H1 (cell line): ENCODE data around the gene OPCML. TPM values are rescaled to one million over a fixed set of nuclear protein-coding genes. Genes with fewer than 3 reads are reported as not detected.

Experiments
- CTCF ChIA-PET: fragments of 300-600 bp; sonication (Branson Sonifier 250); formaldehyde crosslinking; loops from one replicate; lab custom pipeline; 2021; ENCODE audit not compliant: partially characterized antibody; lab: Charles Lee
- POLR2A ChIA-PET: fragments of 300-600 bp; sonication (Branson Sonifier 250); formaldehyde crosslinking; loops from one replicate; lab custom pipeline; 2021; ENCODE audit warnings: inconsistent platforms; ENCODE audit not compliant: partially characterized antibody; lab: Charles Lee
- DNase-seq, 2 experiments: peaks; one replicate each; pipeline versions ENCODE4 v3.0.0 to v3.0.0-alpha.2; 2010 to 2022; ENCODE audit warnings: low spot score in 2 of 2, low read depth in 1 of 2, mixed read lengths in 1 of 2
- FAIRE-seq: peaks from 2 replicates; lab custom pipeline; 2011; peaks lifted over from hg19 to GRCh38; lab: Jason Lieb, UNC
- H2AFZ ChIP-seq: 2 replicates; pipeline ENCODE4 v1.8.1; 2012; ENCODE audit warnings: low read length, inconsistent platforms
- H2AK5ac ChIP-seq: 2 replicates; pipeline ENCODE4 v1.6.1; 2013; ENCODE audit warnings: low read depth, low read length
- H2BK120ac ChIP-seq: replicated peaks from 2 replicates; pipeline ENCODE3; 2013; ENCODE audit warnings: low read depth, low read length, inconsistent platforms
- H2BK12ac ChIP-seq: 2 replicates; pipeline ENCODE4 v1.6.1; 2013; ENCODE audit warnings: low read depth, low read length
- H2BK15ac ChIP-seq: 2 replicates; pipeline ENCODE4 v1.6.1; 2013; ENCODE audit warnings: low read length
- H2BK20ac ChIP-seq: 2 replicates; pipeline ENCODE4 v1.6.1; 2013; ENCODE audit warnings: low read length
- H2BK5ac ChIP-seq: 2 replicates; pipeline ENCODE4 v1.6.1; 2013; ENCODE audit warnings: low read depth, low read length
- H3K14ac ChIP-seq: 2 replicates; pipeline ENCODE4 v1.6.1; 2013; ENCODE audit warnings: inconsistent platforms; ENCODE audit not compliant: insufficient read length
- H3K18ac ChIP-seq: 2 replicates; pipeline ENCODE4 v1.6.1; 2013; ENCODE audit warnings: low read length; ENCODE audit errors: extremely low read depth
- H3K23ac ChIP-seq: 2 replicates; pipeline ENCODE4 v1.6.1; 2013; ENCODE audit warnings: inconsistent platforms; ENCODE audit not compliant: insufficient read length
- H3K23me2 ChIP-seq: 2 replicates; pipeline ENCODE4 v1.6.1; 2013; ENCODE audit warnings: low read depth, low read length
- H3K27ac ChIP-seq: 2 replicates; pipeline ENCODE4 v1.6.1; 2011; ENCODE audit warnings: low read depth, low read length, inconsistent platforms
- H3K27me3 ChIP-seq, 4 experiments: replicated peaks in 1 of 4; 1 replicate in 1 of 4; 2 replicates in 3 of 4; pipeline versions ENCODE4 v1.6.1 to v1.8.1; 2011 to 2013; ENCODE audit warnings: low read length in 3 of 4, mild to moderate bottlenecking in 3 of 4, inconsistent platforms in 2 of 4, mixed read lengths in 2 of 4, moderate library complexity in 1 of 4; ENCODE audit not compliant: control insufficient read depth in 3 of 4, insufficient read depth in 3 of 4; ENCODE audit errors: extremely low read depth in 1 of 4
- H3K36me3 ChIP-seq, 4 experiments: 2 replicates each; pipeline versions ENCODE4 v1.6.1 to v1.8.1; 2011 to 2013; ENCODE audit warnings: mild to moderate bottlenecking in 4 of 4, low read length in 3 of 4, moderate library complexity in 2 of 4, control low read depth in 1 of 4, inconsistent platforms in 1 of 4; ENCODE audit not compliant: insufficient read depth in 4 of 4, control insufficient read depth in 2 of 4
- H3K4ac ChIP-seq: replicated peaks from 2 replicates; pipeline ENCODE3; 2013; ENCODE audit warnings: low read length, low read depth, mixed read lengths, inconsistent platforms; ENCODE audit not compliant: insufficient read length
- H3K4me1 ChIP-seq, 4 experiments: replicated peaks in 1 of 4; 1 replicate in 1 of 4; 2 replicates in 3 of 4; pipeline versions ENCODE4 v1.6.1 to v1.8.1; 2011 to 2013; ENCODE audit warnings: low read length in 3 of 4, inconsistent platforms in 2 of 4, mixed read lengths in 1 of 4; ENCODE audit not compliant: insufficient read depth in 4 of 4, control insufficient read depth in 3 of 4
- H3K4me2 ChIP-seq, 2 experiments: 2 replicates each; pipeline versions ENCODE4 v1.6.1 to v1.8.1; 2011 to 2013; ENCODE audit warnings: low read depth in 2 of 2, low read length in 2 of 2, control low read depth in 1 of 2, inconsistent platforms in 1 of 2, mild to moderate bottlenecking in 1 of 2; ENCODE audit not compliant: insufficient read depth in 1 of 2
- H3K4me3 ChIP-seq, 4 experiments: fragments of 200-600, 300-600 bp in 1 of 4; sonication (generic), shearing (Covaris generic), sonication (Bioruptor Twin) in 1 of 4; 2 replicates each; pipeline versions ENCODE4 v1.5.1 to v1.8.1; 2011 to 2016; ENCODE audit warnings: low read length in 4 of 4, low read depth in 3 of 4, control low read depth in 2 of 4, inconsistent platforms in 2 of 4, mild to moderate bottlenecking in 2 of 4, mixed read lengths in 1 of 4, moderate library complexity in 1 of 4; ENCODE audit not compliant: insufficient read depth in 2 of 4; ENCODE audit errors: extremely low read depth in 1 of 4
- H3K56ac ChIP-seq: replicated peaks from 2 replicates; pipeline ENCODE3; 2013; ENCODE audit warnings: low read depth, mild to moderate bottlenecking, mixed read lengths, low read length, inconsistent platforms; ENCODE audit not compliant: insufficient read length
- H3K79me1 ChIP-seq: 2 replicates; pipeline ENCODE4 v1.6.1; 2013; ENCODE audit warnings: low read depth, low read length, control low read depth
- H3K79me2 ChIP-seq, 2 experiments: 2 replicates each; pipeline versions ENCODE4 v1.6.1 to v1.8.1; 2012 to 2013; ENCODE audit warnings: low read length in 2 of 2, mild to moderate bottlenecking in 2 of 2, inconsistent platforms in 1 of 2; ENCODE audit not compliant: insufficient read depth in 2 of 2, control insufficient read depth in 1 of 2
- H3K9ac ChIP-seq, 4 experiments: replicated peaks in 1 of 4; 1 replicate in 1 of 4; 2 replicates in 3 of 4; pipeline versions ENCODE4 v1.6.1 to v1.8.1; 2011 to 2013; ENCODE audit warnings: low read depth in 3 of 4, low read length in 3 of 4, control low read depth in 2 of 4, mild to moderate bottlenecking in 2 of 4, moderate library complexity in 2 of 4, inconsistent platforms in 1 of 4; ENCODE audit errors: extremely low read depth in 1 of 4
- H3K9me3 ChIP-seq, 2 experiments: 2 replicates each; pipeline versions ENCODE4 v1.6.1 to v1.8.1; 2012 to 2013; ENCODE audit warnings: mild to moderate bottlenecking in 2 of 2, moderate library complexity in 2 of 2, control low read depth in 1 of 2, inconsistent platforms in 1 of 2, low read depth in 1 of 2, low read length in 1 of 2, mixed read lengths in 1 of 2; ENCODE audit not compliant: insufficient read depth in 2 of 2
- H4K20me1 ChIP-seq, 2 experiments: replicated peaks in 1 of 2; 2 replicates each; pipeline versions ENCODE3 to v1.8.1; 2011 to 2013; ENCODE audit warnings: inconsistent platforms in 2 of 2, low read length in 2 of 2, mild to moderate bottlenecking in 1 of 2; ENCODE audit not compliant: insufficient read depth in 2 of 2, control insufficient read depth in 1 of 2
- H4K5ac ChIP-seq: 2 replicates; pipeline ENCODE4 v1.6.1; 2013; ENCODE audit warnings: low read length, low read depth, mixed read lengths, inconsistent platforms; ENCODE audit not compliant: insufficient read length
- H4K8ac ChIP-seq: 2 replicates; pipeline ENCODE4 v1.8.0; 2013; ENCODE audit warnings: mild to moderate bottlenecking, moderate library complexity, low read length, inconsistent platforms; ENCODE audit not compliant: insufficient read depth; ENCODE audit errors: extremely low read depth
- H4K91ac ChIP-seq: replicated peaks from 2 replicates; pipeline ENCODE3; 2013; ENCODE audit warnings: low read length, mixed read lengths, inconsistent platforms; ENCODE audit not compliant: insufficient read length
- BACH1 ChIP-seq: IDR thresholded peaks from 2 replicates; pipeline ENCODE4 v1.6.1; 2012; ENCODE audit warnings: low read length, improper control_type of control experiment
- BCL11A ChIP-seq, 2 experiments: IDR thresholded peaks; one replicate each; pipeline ENCODE4 v1.6.1; 2011; ENCODE audit warnings: low read depth in 2 of 2, low read length in 2 of 2, mild to moderate bottlenecking in 2 of 2
- CBX8 ChIP-seq: fragments of 300-800, 300-1000 bp; sonication (generic); IDR thresholded peaks from 2 replicates; pipeline ENCODE4 v1.7.1; 2016; ENCODE audit warnings: low read depth, low read length, borderline replicate concordance
- CEBPB ChIP-seq: IDR thresholded peaks from 2 replicates; pipeline ENCODE4 v1.6.1; 2012; ENCODE audit warnings: low read depth, low read length
- CHD2 ChIP-seq: IDR thresholded peaks from 2 replicates; pipeline ENCODE4 v1.6.1; 2012; ENCODE audit warnings: low read length, improper control_type of control experiment
- JUND ChIP-seq: IDR thresholded peaks from 2 replicates; pipeline ENCODE4 v1.6.1; 2011; ENCODE audit warnings: mild to moderate bottlenecking, improper control_type of control experiment, low read length
- KDM4A ChIP-seq: IDR thresholded peaks from one replicate; pipeline ENCODE4 v1.7.1; 2012; ENCODE audit warnings: low read depth, mild to moderate bottlenecking, moderate library complexity, low read length, inconsistent platforms; ENCODE audit not compliant: severe bottlenecking
- NRF1 ChIP-seq: IDR thresholded peaks from 2 replicates; pipeline ENCODE4 v1.6.1; 2011; ENCODE audit warnings: mild to moderate bottlenecking, low read depth, low read length, improper control_type of control experiment
- PHF8 ChIP-seq: fragments of 200-600 bp; sonication (generic); conservative IDR thresholded peaks from 2 replicates; pipeline ENCODE4 v1.7.1; 2012; ENCODE audit warnings: low read depth, mild to moderate bottlenecking, inconsistent platforms, low read length, moderate library complexity
- RAD21 ChIP-seq, 2 experiments: IDR thresholded peaks in 1 of 2; conservative IDR thresholded peaks in 1 of 2; 2 replicates each; pipeline ENCODE4 v1.6.1; 2011; ENCODE audit warnings: low read depth in 2 of 2, low read length in 2 of 2, improper control_type of control experiment in 1 of 2, inconsistent platforms in 1 of 2, mild to moderate bottlenecking in 1 of 2, moderate library complexity in 1 of 2
- SUZ12 ChIP-seq: fragments of 200-600 bp; sonication (generic); IDR thresholded peaks from 2 replicates; pipeline ENCODE4 v1.6.1; 2012; ENCODE audit warnings: mild to moderate bottlenecking, inconsistent platforms, low read length, moderate library complexity, mixed read lengths
- YY1 ChIP-seq: IDR thresholded peaks from 2 replicates; pipeline ENCODE4 v1.6.1; 2011; ENCODE audit warnings: low read depth, mild to moderate bottlenecking, low read length
- WGBS, 2 experiments: shearing (Covaris generic) in 1 of 2; methylation state at CpG; one replicate each; pipeline versions ENCODE4 v1.1.6 to v1.1.7; 2013 to 2015; ENCODE audit warnings: low lambda C conversion rate in 2 of 2, mixed read lengths in 2 of 2, inconsistent platforms in 1 of 2, low coverage in 1 of 2, missing lambda C conversion rate in 1 of 2; ENCODE audit not compliant: insufficient replicate concordance in 2 of 2, insufficient coverage in 1 of 2, insufficient read length in 1 of 2; ENCODE audit errors: extremely low coverage in 1 of 2, missing lambda C conversion rate in 1 of 2; 5-methylcytosine and 5-hydroxymethylcytosine counted together
- polyA plus RNA-seq, 7 experiments: library from polyadenylated mRNA; depleted of rRNA in 3 of 7; stranded (reverse) in 5 of 7; unstranded in 2 of 7; fragments of >200 nt in 5 of 7; fragments of 200-250 nt in 2 of 7; gene quantifications; 1 replicate in 5 of 7; 2 replicates in 1 of 7; 4 replicates in 1 of 7; pipeline versions ENCODE4 v1.2.1 to v1.2.3, GENCODE V29; 2011 to 2013; ENCODE audit warnings: missing spikeins in 2 of 7, mixed read lengths in 2 of 7
- total RNA-seq: library from RNA; stranded (reverse); fragmentation: NEBNext Ultra II Directional; extraction: Animal tissue kit (Norgen Biotek cat#: 25700); gene quantifications from 2 replicates; pipeline ENCODE4 v1.2.1, GENCODE V29; 2021

Gene OPCML
- total and polyA plus RNA-seq, 2 of the 8 experiments (the other 6 are each of a cell fraction or from before 2014, with no cell fraction given) = 2.3 to 3.1 TPM

GRCh38 chr11:132943357-132943705 lies 589.0 kb downstream of the OPCML start:
- Histone ChIP-seq H3K9ac (peak overlapping the region in 1 of 4 experiments; percentile 18; a peak in 2 of 7 replicates), H4K91ac (no peak overlapping the region), H3K79me1 (no peaks in the 10 kb centered on the region), H3K79me2 (no peaks in the 10 kb centered on the region), H2BK5ac (no peak overlapping the region), H3K23ac (no peak overlapping the region), H3K36me3 (no peaks in the 10 kb centered on the region), H4K5ac (no peak overlapping the region), H3K14ac (no peak overlapping the region), H3K4me2 (peak overlapping the region; percentile 98 to 100), H2BK120ac (no peak overlapping the region), H3K27ac (no peak overlapping the region), H2BK20ac (no peak overlapping the region), H3K56ac (no peak overlapping the region), H3K4me1 (peaks cover 0 to 4% (median 3%) of the 10 kb centered on the region in 4 experiments; a peak in 4 of 7 replicates), H4K20me1 (peaks cover 0 to 3% of the 10 kb centered on the region in 2 experiments), H3K4ac (no peak overlapping the region), H3K18ac (0 out of 2 replicates have a peak overlapping the region, but pooled peaks have one; percentile 11), H4K8ac (peak overlapping the region; percentile 23; the same call in 1 of the 2 replicates), H3K23me2 (peaks cover 14% of the 10 kb centered on the region; the same call in 1 of the 2 replicates), H3K27me3 (peaks cover 0 to 33% (median 26%) of the 10 kb centered on the region in 4 experiments; a peak in 6 of 7 replicates), H2AFZ (peak overlapping the region; percentile 80; the same call in 1 of the 2 replicates), H2BK15ac (no peak overlapping the region), H2BK12ac (no peak overlapping the region), H3K9me3 (no peaks in the 10 kb centered on the region), H3K4me3 (peak overlapping the region; percentile 51 to 72 (median 68)), H2AK5ac (no peak overlapping the region)
- DNase-seq (no peak), FAIRE-seq (no peak)
- POLR2A ChIA-PET = interaction anchor here (0.7 kb wide), 1 partner anchor 589 kb away, joined by 3 read pairs; the partner anchor contains the start of gene OPCML
- CTCF ChIA-PET = interaction anchor here (0.6 to 9.7 kb wide), 36 partner anchors 9 to 1255 kb away, joined by 3 to 131 read pairs (median 3); no protein-coding TSS in a partner anchor
- 1% methylated on average over 17 of the region's 17 CpGs; no CpG with 5 or more reads in 1 of the 2 experiments for WGBS, 2 experiments
- TF ChIP-seq CBX8 (no peak), PHF8 (no peak), JUND (no peak), BCL11A (IDR thresholded peaks at IDR 0.05; ENCODE audit: low read depth in 2 of 2, low read length in 2 of 2) (no peak), CEBPB (no peak), BACH1 (no peak), RAD21 (IDR thresholded peaks at IDR 0.05 in 1 of 2, conservative IDR thresholded peaks at IDR 0.05 in 1 of 2; ENCODE audit: low read depth in 2 of 2, low read length in 2 of 2) (no peak), SUZ12 (0 out of 2 replicates have a peak, but pooled peaks have one; percentile 13), NRF1 (0 out of 2 replicates have a peak, but pooled peaks have one; percentile 3), YY1 (no peak), CHD2 (no peak), KDM4A (no peak)
